GM23338 (cell line): Measurements from ENCODE around the gene NELFCD. TPM values are rescaled to one million over a fixed set of nuclear protein-coding genes. Genes with fewer than 3 reads are reported as not detected.
"Not testable (repeated sequence)": the region's sequence is repeated elsewhere in the genome, so short reads cannot be mapped to it uniquely, and the experiment has no call there.

Experiments used
- ATAC-seq: fragments of 200-7000 bp; cut with Tn5 transposase; 3 replicates; pipeline ENCODE4 v1.9.1; 2020
- DNase-seq: peaks from one replicate; pipeline ENCODE4 v3.0.0-alpha.2; 2015; ENCODE audit warnings: low spot score
- H2AFZ ChIP-seq: fragments of 200-600 bp; sonication (generic); 2 replicates; pipeline ENCODE4 v1.8.0; 2016; ENCODE audit warnings: antibody characterized with exemption, mild to moderate bottlenecking, moderate library complexity
- H3F3A ChIP-seq: fragments of 200-600 bp; sonication (generic); replicated peaks from 2 replicates; pipeline ENCODE4 v1.8.0; 2017; ENCODE audit warnings: antibody characterized with exemption, mixed run types, low read depth
- H3K27ac ChIP-seq: fragments of 200-600 bp; sonication (generic); 2 replicates; pipeline ENCODE4 v1.6.1; 2016; ENCODE audit warnings: low read depth
- H3K27me3 ChIP-seq: fragments of 200-600 bp; sonication (generic); 2 replicates; pipeline ENCODE4 v1.8.0; 2016; ENCODE audit warnings: mild to moderate bottlenecking, mixed run types, moderate library complexity; ENCODE audit not compliant: insufficient read depth
- H3K36me3 ChIP-seq: fragments of 200-600 bp; sonication (generic); 2 replicates; pipeline ENCODE4 v1.8.0; 2016; ENCODE audit warnings: mild to moderate bottlenecking; ENCODE audit not compliant: insufficient read depth
- H3K4me1 ChIP-seq: fragments of 200-600 bp; sonication (generic); 2 replicates; pipeline ENCODE4 v1.8.0; 2016; ENCODE audit warnings: mild to moderate bottlenecking, moderate library complexity; ENCODE audit not compliant: insufficient read depth
- H3K4me2 ChIP-seq: fragments of 200-600 bp; sonication (generic); 2 replicates; pipeline ENCODE4 v1.7.1; 2017; ENCODE audit warnings: mixed run types
- H3K4me3 ChIP-seq: fragments of 200-600 bp; sonication (generic); 2 replicates; pipeline ENCODE4 v1.6.1; 2016; ENCODE audit warnings: mixed run types
- H3K79me2 ChIP-seq: fragments of 200-600 bp; sonication (generic); replicated peaks from 2 replicates; pipeline ENCODE4 v1.8.0; 2017; ENCODE audit warnings: mild to moderate bottlenecking; ENCODE audit not compliant: insufficient read depth
- H3K9me2 ChIP-seq: fragments of 200-600 bp; sonication (generic); 2 replicates; pipeline ENCODE4 v1.8.0; 2017; ENCODE audit not compliant: insufficient read depth
- H4K20me1 ChIP-seq: fragments of 200-600 bp; sonication (generic); replicated peaks from 2 replicates; pipeline ENCODE4 v1.8.0; 2017; ENCODE audit warnings: mild to moderate bottlenecking; ENCODE audit not compliant: insufficient read depth
- H3K27ac Mint-ChIP-seq: 2 replicates; pipeline ENCODE4 v1.8.0; 2020; ENCODE audit warnings: inconsistent platforms, mild to moderate bottlenecking, moderate library complexity, mixed read lengths
- H3K27me3 Mint-ChIP-seq: 3 replicates; pipeline ENCODE4 v1.8.0; 2022; ENCODE audit warnings: low read depth, mild to moderate bottlenecking, moderate library complexity, mixed read lengths, inconsistent platforms; ENCODE audit not compliant: insufficient read depth, poor library complexity
- H3K36me3 Mint-ChIP-seq: 3 replicates; pipeline ENCODE4 v1.8.0; 2021; ENCODE audit warnings: low read depth, mild to moderate bottlenecking, inconsistent platforms, moderate library complexity, mixed read lengths
- H3K4me1 Mint-ChIP-seq: 3 replicates; pipeline ENCODE4 v1.8.0; 2020; ENCODE audit warnings: mild to moderate bottlenecking, inconsistent platforms, mixed read lengths
- H3K4me3 Mint-ChIP-seq: 3 replicates; pipeline ENCODE4 v1.8.0; 2021; ENCODE audit warnings: moderate library complexity, mild to moderate bottlenecking, inconsistent platforms, mixed read lengths
- H3K9me3 Mint-ChIP-seq: 3 replicates; pipeline ENCODE4 v1.8.0; 2020; ENCODE audit warnings: moderate library complexity, mild to moderate bottlenecking, inconsistent platforms, mixed read lengths
- CREB1 ChIP-seq: fragments of 250-450 bp; sonication (Bioruptor Pico); IDR thresholded peaks from 2 replicates; pipeline ENCODE4 v1.5.0; 2020; ENCODE audit warnings: low read depth, mild to moderate bottlenecking, moderate library complexity
- JUNB ChIP-seq: IDR thresholded peaks from one replicate; pipeline ENCODE4 v1.6.1; 2016; ENCODE audit warnings: antibody characterized with exemption; ENCODE audit not compliant: unreplicated experiment
- POLR2AphosphoS5 ChIP-seq: IDR thresholded peaks from 2 replicates; pipeline ENCODE4 v1.6.1; 2016; ENCODE audit warnings: antibody characterized with exemption, low read depth
- polyA plus RNA-seq: library from polyadenylated mRNA; unstranded; fragments of >200 nt; fragmentation: Nextera tagmentation; extraction: Ambion mirVana; gene quantifications from 2 replicates; pipeline ENCODE4 v1.2.1, GENCODE V29; 2016
- total RNA-seq: library from RNA; depleted of rRNA; stranded (reverse); fragments of >200 nt; shearing (Covaris generic); gene quantifications from 2 replicates; pipeline ENCODE4 v1.2.3, GENCODE V29; 2014
- TF ChIP-seq, protein P1 (sequence below): IDR thresholded peaks from 2 replicates; pipeline ENCODE4 v1.6.1; 2016; ENCODE audit warnings: antibody characterized with exemption
- TF ChIP-seq, protein P2 (sequence below): fragments of 250-450 bp; sonication (Bioruptor Pico); IDR thresholded peaks from 2 replicates; pipeline ENCODE4 v1.5.0; 2020; ENCODE audit warnings: mild to moderate bottlenecking, moderate library complexity

The NELFCD gene
- total and polyA plus RNA-seq, 2 experiments from 2014 or later: 52.9 to 75.8 TPM

DNA sequence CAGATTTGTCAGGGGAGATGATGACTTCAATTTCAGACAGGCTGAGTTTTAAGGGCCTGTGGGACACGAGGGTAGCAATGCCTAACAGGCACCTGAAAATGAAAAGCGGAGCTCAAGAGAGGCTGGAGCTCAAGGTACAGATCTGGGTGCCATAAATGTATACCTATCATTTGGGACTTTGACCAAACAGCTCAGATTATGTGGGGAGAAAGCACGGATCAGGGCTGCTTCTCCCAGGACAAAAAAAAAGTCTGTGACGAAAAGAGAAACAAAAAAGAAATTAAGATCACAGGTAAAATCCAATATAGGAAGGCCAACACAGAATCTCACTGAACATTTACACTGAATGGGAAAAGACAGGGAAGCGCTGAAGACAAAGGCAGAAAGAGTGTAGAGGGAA is 59.6 kb downstream of the NELFCD start:
- Mint-ChIP-seq H3K36me3 (peaks cover 30% of the 10 kb centered on the region), H3K27me3 (peaks cover 3% of the 10 kb centered on the region), H3K27ac (no peak overlapping the region), H3K9me3 (no peaks in the 10 kb centered on the region), H3K4me3 (peak overlapping the region; percentile 93), H3K4me1 (peaks cover 16% of the 10 kb centered on the region)
- Histone ChIP-seq H2AFZ (no peak overlapping the region), H3K79me2 (peaks cover 55% of the 10 kb centered on the region), H3K36me3 (peaks cover 22% of the 10 kb centered on the region), H3K9me2 (no peaks in the 10 kb centered on the region), H3F3A (peaks cover 6% of the 10 kb centered on the region; the same call in 1 of the 2 replicates), H3K27ac (no peak overlapping the region), H4K20me1 (peaks cover 24% of the 10 kb centered on the region), H3K4me3 (no peak overlapping the region), H3K4me2 (no peak overlapping the region), H3K4me1 (0 out of 2 replicates have a peak, but pooled peaks cover 3% of the 10 kb centered on the region), H3K27me3 (no peaks in the 10 kb centered on the region)
- DNase-seq: no peak
- no peak for ATAC-seq
- TF ChIP-seq, protein P1, sequence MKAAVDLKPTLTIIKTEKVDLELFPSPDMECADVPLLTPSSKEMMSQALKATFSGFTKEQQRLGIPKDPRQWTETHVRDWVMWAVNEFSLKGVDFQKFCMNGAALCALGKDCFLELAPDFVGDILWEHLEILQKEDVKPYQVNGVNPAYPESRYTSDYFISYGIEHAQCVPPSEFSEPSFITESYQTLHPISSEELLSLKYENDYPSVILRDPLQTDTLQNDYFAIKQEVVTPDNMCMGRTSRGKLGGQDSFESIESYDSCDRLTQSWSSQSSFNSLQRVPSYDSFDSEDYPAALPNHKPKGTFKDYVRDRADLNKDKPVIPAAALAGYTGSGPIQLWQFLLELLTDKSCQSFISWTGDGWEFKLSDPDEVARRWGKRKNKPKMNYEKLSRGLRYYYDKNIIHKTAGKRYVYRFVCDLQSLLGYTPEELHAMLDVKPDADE: no peak

DNA sequence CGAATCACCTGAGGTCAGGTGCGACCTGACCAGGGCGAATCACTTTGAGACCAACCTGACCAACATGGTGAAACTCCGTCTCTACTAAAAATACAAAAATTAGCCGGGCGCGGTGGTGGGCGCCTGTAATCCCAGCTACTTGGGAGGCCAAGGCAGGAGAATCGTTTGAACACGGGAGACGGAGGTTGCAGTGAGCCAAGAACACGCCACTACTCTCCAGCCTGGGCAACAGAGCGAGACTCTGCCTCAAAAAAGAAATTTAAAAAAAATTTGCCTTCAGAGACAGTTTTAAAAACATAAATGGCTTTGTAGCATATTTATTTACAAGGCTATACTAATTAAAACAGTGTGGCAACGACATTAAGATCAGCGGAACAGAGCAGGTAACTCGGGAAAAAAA is 60.4 kb downstream of the NELFCD start:
- H3K27ac Mint-ChIP-seq, H2AFZ ChIP-seq: not testable (repeated sequence)
- H3K4me3 Mint-ChIP-seq: peak overlapping the region; percentile 93

DNA sequence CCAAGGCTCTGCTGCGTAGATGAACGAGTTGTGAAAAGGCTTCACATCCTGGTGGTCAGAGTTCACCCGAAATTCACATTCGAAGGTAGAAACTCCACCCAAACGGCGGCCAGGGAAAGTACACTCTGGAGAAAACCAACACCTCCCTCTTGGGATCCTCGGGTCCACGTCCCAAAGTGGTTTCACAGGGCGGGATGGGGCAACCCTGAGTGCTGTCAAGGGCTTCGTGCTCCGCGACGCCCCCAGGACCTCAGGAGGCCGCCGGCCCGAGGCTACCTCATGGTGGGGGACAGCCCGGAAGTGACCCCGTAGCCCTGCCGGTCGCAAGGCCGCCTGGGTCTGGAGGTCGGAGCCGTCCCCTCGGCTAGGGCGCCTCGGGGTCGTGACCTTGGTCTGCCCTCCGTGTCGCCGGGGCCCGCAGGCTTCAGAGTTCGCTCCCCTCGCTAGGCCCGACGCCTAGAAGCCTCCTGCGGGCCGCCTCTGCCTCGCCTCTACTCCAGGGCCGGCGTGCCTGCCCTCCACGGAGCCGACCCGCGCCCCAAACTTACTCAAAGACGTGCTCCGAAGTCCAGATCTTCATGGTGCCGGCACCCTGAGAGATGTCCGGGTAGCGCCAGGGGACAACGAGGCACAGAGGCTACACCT is 61.2 kb downstream of the NELFCD start, which contains the start of gene PRELID3B:
TSS of gene PRELID3B (minus strand) at position 636 of the 645 bp plus-strand sequence. CDS start at position 580, 56 bp downstream.
- peak within 1 kb of the TSS; percentile 77 for H3K4me3 ChIP-seq
- peaks cover 16% of the 10 kb centered on the region for H3K4me1 Mint-ChIP-seq
- peak within 1 kb of the TSS; percentile 93 for H3K4me3 Mint-ChIP-seq
- peaks cover 14% of the 10 kb centered on the region for H3K36me3 Mint-ChIP-seq
- 0 out of 2 replicates have a peak, but pooled peaks cover 3% of the 10 kb centered on the region for H3K4me1 ChIP-seq
- peaks cover 24% of the 10 kb centered on the region for H4K20me1 ChIP-seq
- H3K27me3 Mint-ChIP-seq: peaks cover 6% of the 10 kb centered on the region
- no peaks in the 10 kb centered on the region for H3K9me3 Mint-ChIP-seq
- TF ChIP-seq JUNB: no peak
- TF ChIP-seq POLR2AphosphoS5: peak; percentile 38; the same call in 1 of the 2 replicates
- TF ChIP-seq CREB1: no peak
- TF ChIP-seq, protein P2, sequence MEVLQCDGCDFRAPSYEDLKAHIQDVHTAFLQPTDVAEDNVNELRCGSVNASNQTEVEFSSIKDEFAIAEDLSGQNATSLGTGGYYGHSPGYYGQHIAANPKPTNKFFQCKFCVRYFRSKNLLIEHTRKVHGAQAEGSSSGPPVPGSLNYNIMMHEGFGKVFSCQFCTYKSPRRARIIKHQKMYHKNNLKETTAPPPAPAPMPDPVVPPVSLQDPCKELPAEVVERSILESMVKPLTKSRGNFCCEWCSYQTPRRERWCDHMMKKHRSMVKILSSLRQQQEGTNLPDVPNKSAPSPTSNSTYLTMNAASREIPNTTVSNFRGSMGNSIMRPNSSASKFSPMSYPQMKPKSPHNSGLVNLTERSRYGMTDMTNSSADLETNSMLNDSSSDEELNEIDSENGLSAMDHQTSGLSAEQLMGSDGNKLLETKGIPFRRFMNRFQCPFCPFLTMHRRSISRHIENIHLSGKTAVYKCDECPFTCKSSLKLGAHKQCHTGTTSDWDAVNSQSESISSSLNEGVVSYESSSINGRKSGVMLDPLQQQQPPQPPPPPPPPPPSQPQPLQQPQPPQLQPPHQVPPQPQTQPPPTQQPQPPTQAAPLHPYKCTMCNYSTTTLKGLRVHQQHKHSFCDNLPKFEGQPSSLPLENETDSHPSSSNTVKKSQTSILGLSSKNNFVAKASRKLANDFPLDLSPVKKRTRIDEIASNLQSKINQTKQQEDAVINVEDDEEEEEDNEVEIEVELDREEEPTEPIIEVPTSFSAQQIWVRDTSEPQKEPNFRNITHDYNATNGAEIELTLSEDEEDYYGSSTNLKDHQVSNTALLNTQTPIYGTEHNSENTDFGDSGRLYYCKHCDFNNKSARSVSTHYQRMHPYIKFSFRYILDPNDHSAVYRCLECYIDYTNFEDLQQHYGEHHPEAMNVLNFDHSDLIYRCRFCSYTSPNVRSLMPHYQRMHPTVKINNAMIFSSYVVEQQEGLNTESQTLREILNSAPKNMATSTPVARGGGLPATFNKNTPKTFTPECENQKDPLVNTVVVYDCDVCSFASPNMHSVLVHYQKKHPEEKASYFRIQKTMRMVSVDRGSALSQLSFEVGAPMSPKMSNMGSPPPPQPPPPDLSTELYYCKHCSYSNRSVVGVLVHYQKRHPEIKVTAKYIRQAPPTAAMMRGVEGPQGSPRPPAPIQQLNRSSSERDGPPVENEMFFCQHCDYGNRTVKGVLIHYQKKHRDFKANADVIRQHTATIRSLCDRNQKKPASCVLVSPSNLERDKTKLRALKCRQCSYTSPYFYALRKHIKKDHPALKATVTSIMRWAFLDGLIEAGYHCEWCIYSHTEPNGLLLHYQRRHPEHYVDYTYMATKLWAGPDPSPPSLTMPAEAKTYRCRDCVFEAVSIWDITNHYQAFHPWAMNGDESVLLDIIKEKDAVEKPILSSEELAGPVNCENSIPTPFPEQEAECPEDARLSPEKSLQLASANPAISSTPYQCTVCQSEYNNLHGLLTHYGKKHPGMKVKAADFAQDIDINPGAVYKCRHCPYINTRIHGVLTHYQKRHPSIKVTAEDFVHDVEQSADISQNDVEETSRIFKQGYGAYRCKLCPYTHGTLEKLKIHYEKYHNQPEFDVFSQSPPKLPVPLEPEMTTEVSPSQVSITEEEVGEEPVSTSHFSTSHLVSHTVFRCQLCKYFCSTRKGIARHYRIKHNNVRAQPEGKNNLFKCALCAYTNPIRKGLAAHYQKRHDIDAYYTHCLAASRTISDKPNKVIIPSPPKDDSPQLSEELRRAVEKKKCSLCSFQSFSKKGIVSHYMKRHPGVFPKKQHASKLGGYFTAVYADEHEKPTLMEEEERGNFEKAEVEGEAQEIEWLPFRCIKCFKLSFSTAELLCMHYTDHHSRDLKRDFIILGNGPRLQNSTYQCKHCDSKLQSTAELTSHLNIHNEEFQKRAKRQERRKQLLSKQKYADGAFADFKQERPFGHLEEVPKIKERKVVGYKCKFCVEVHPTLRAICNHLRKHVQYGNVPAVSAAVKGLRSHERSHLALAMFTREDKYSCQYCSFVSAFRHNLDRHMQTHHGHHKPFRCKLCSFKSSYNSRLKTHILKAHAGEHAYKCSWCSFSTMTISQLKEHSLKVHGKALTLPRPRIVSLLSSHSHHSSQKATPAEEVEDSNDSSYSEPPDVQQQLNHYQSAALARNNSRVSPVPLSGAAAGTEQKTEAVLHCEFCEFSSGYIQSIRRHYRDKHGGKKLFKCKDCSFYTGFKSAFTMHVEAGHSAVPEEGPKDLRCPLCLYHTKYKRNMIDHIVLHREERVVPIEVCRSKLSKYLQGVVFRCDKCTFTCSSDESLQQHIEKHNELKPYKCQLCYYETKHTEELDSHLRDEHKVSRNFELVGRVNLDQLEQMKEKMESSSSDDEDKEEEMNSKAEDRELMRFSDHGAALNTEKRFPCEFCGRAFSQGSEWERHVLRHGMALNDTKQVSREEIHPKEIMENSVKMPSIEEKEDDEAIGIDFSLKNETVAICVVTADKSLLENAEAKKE: no peak
- peak within 1 kb of the TSS; percentile 82 for H3K4me2 ChIP-seq
- peak; percentile 63 for ATAC-seq
- H3F3A ChIP-seq: peaks cover 6% of the 10 kb centered on the region; the same call in 1 of the 2 replicates
- H3K27ac Mint-ChIP-seq: peak within 1 kb of the TSS; percentile 94
- peaks cover 50% of the 10 kb centered on the region for H3K79me2 ChIP-seq
- DNase-seq: peak; percentile 50
- H3K36me3 ChIP-seq: peaks cover 7% of the 10 kb centered on the region; the same call in 1 of the 2 replicates
- no peak within 1 kb of the TSS for H3K27ac ChIP-seq
- H3K27me3 ChIP-seq: no peaks in the 10 kb centered on the region
- H2AFZ ChIP-seq: peak within 1 kb of the TSS; percentile 98
- no peaks in the 10 kb centered on the region for H3K9me2 ChIP-seq

More for the DNA sequence above, 60.4 kb downstream of the NELFCD start:
- H3K9me2 ChIP-seq, H3K4me1 ChIP-seq, H3F3A ChIP-seq, H3K27me3 Mint-ChIP-seq, H3K9me3 Mint-ChIP-seq, DNase-seq, H3K27ac ChIP-seq, ATAC-seq, H3K27me3 ChIP-seq: not testable (repeated sequence)
- H3K4me1 Mint-ChIP-seq: peaks cover 16% of the 10 kb centered on the region
- Histone ChIP-seq H3K4me3 (peak overlapping the region; percentile 77), H4K20me1 (peaks cover 24% of the 10 kb centered on the region), H3K4me2 (peak overlapping the region; percentile 82), H3K36me3 (peaks cover 13% of the 10 kb centered on the region; the same call in 1 of the 2 replicates), H3K79me2 (peaks cover 55% of the 10 kb centered on the region)
- peaks cover 22% of the 10 kb centered on the region for H3K36me3 Mint-ChIP-seq
